Pancreas (tissue), 10 donors: ENCODE data around the gene SRPK2. TPM values are rescaled to one million over a fixed set of nuclear protein-coding genes. Genes with fewer than 3 reads are reported as not detected.

Experiments
- ATAC-seq, 4 donors: fragments of 200-7000 bp; cut with Tn5 transposase; one replicate each; pipeline versions ENCODE4 v1.8.0 to v1.9.1; 2020; ENCODE audit warnings: mild to moderate bottlenecking in 4 of 4, moderate library complexity in 4 of 4
- DNase-seq, 6 donors: peaks; one replicate each; pipeline ENCODE4 v3.0.0-alpha.2; 2020
- FAIRE-seq: peaks from 2 replicates; lab custom pipeline; 2012; peaks lifted over from hg19 to GRCh38; lab: Jason Lieb, UNC
- H3K27ac ChIP-seq, 4 donors: fragments of 200-600 bp; sonication (generic); 1 replicate in 3 of 4; 2 replicates in 1 of 4; pipeline versions ENCODE4 v1.5.0 to v1.8.0; 2020
- H3K27me3 ChIP-seq, 4 donors: fragments of 200-600 bp; one replicate each; pipeline ENCODE4 v1.8.0; 2021
- H3K36me3 ChIP-seq, 3 donors: fragments of 200-600 bp; sonication (generic) in 1 of 3; one replicate each; pipeline versions ENCODE4 v1.5.0 to v1.8.0; 2020 to 2021
- H3K4me1 ChIP-seq, 3 donors: fragments of 200-600 bp; one replicate each; pipeline ENCODE4 v1.8.0; 2021
- H3K4me3 ChIP-seq, 4 donors: fragments of 200-600 bp; sonication (generic) in 2 of 4; one replicate each; pipeline versions ENCODE4 v1.5.0 to v1.8.0; 2020 to 2021
- H3K9me3 ChIP-seq, 4 donors: fragments of 200-600 bp; one replicate each; pipeline ENCODE4 v1.8.0; 2021
- whole genome bisulfite sequencing, 2 donors: extraction: QIAGEN DNeasy Blood & Tissue Kit; methylation state at CpG; one replicate each; pipeline ENCODE4 v1.1.7; 2013; 5-methylcytosine and 5-hydroxymethylcytosine counted together
- intact Hi-C, 3 donors: fragments of 100-400 bp; cut with DNase I; formaldehyde crosslinking; loops; one replicate each; pipeline versions ENCODE4 v1.11.1 to v1.14.2; 2022
- polyA plus RNA-seq, 2 donors: library from polyadenylated mRNA; stranded (reverse); fragments of 200-250 nt; gene quantifications; one replicate each; pipeline ENCODE4 v1.2.3, GENCODE V29; 2013
- total RNA-seq, 6 donors: library from RNA; stranded (reverse); fragmentation: NEBNext Ultra II Directional in 4 of 6; extraction: Animal tissue kit (Norgen Biotek cat#: 25700) in 4 of 6; gene quantifications; one replicate each; pipeline versions ENCODE4 v1.2.1 to v1.2.4, GENCODE V29; 2021 to 2023
- TF ChIP-seq, protein P1 (sequence below), 4 donors: fragments of 200-600 bp; sonication (generic) in 3 of 4; IDR thresholded peaks; one replicate each; pipeline versions ENCODE4 v1.5.0 to v1.8.0; 2021; ENCODE audit warnings: antibody characterized with exemption in 4 of 4
- donor health status: healthy with polysubstance abuse.
- donor health status: DM: no; HTN: no; CAD: no; lungs with moderate emphysema.
- donor health status: DM: no; HTN: no; CAD: no.
- donor health status: control.
- donor health status: control.
- donor health status: Bipolar disorder and iron deficiency.
- donor health status: DM: yes; HTN: yes; CAD: no.
- donor health status: DM: no; HTN: no; CAD: no.
- donor health status: DM: no; HTN: no; CAD: no.
- donor health status: DM: yes; HTN: yes; CAD: no.

SRPK2 gene
- total and polyA plus RNA-seq, 8 donors: 6.5 to 27.4 (median 16.4) TPM

DNA sequence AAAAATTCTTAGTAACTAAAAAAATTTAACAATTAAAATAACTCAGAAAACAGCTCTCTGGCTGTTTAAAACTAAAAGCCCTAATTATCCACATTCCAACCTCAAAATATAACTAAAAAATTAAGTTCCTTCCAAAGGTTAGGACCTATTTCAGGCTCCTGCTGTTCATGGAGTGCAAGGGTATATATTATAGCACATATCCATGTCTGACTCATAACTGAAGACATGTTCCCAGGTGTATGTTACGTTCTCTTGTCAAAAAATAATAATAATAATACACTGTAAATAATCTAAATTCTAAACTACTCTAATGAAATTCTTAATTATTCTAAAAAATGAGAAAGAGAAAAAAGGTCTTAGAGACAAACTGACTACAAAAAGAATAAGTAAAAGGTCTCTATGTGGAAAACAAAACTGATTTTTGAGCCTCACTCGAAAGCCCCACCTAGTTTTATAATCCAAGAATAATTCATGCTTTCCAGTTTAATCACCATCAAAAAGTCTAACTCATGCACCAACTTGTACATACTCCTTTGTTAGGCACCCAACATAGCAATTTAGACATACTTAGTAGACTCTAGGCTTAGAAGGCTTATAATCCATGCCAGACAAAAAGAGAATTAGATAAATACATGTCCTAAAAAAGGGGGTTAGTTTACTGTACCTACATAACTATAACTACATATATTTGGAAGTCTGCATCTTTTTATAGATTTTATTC, 203.3 kb downstream of the SRPK2 start:
- no peak for FAIRE-seq
- no peak for ATAC-seq

DNA sequence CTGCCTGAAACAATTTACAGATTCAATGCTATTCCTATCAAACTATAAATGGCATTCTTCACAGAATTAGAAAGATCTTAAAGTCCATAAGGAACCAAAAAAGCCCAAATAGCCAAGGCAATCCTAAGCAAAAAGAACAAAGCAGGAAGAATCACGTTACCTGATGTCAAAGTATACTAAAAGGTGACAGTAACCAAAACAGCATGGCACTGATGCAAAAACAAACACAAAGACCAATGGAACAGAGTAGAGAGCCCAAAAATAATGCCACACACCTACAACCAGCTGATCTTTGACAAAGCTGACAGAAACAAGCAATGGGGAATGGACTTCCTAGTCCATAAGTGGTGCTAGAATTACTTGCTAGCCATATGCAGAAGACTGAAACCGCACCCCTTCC, 208.7 kb downstream of the SRPK2 start:
- no peak for FAIRE-seq
- Histone ChIP-seq H3K36me3 (no peaks in the 10 kb centered on the region), H3K27ac (no peak overlapping the region), H3K4me1 (peaks cover under 1 to 5% (median 3%) of the 10 kb centered on the region in 3 donors), H3K9me3 (no peaks in the 10 kb centered on the region), H3K4me3 (no peak overlapping the region), H3K27me3 (no peaks in the 10 kb centered on the region)
- ATAC-seq: no peak
- WGBS, 2 donors: 96 to 98% methylated on average over 2 of the region's 2 CpGs
- intact Hi-C loops: no loop called here
- DNase-seq: no peak
- TF ChIP-seq, protein P1, sequence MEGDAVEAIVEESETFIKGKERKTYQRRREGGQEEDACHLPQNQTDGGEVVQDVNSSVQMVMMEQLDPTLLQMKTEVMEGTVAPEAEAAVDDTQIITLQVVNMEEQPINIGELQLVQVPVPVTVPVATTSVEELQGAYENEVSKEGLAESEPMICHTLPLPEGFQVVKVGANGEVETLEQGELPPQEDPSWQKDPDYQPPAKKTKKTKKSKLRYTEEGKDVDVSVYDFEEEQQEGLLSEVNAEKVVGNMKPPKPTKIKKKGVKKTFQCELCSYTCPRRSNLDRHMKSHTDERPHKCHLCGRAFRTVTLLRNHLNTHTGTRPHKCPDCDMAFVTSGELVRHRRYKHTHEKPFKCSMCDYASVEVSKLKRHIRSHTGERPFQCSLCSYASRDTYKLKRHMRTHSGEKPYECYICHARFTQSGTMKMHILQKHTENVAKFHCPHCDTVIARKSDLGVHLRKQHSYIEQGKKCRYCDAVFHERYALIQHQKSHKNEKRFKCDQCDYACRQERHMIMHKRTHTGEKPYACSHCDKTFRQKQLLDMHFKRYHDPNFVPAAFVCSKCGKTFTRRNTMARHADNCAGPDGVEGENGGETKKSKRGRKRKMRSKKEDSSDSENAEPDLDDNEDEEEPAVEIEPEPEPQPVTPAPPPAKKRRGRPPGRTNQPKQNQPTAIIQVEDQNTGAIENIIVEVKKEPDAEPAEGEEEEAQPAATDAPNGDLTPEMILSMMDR (IDR thresholded peaks at IDR 0.05): no peak

More for the DNA sequence above, 203.3 kb downstream of the SRPK2 start:
- no peak overlapping the region for H3K4me3 ChIP-seq
- H3K27me3 ChIP-seq: no peaks in the 10 kb centered on the region
- intact Hi-C loops: no loop called here
- H3K27ac ChIP-seq: no peak overlapping the region
- 94 to 96% methylated on average over 2 of the region's 2 CpGs for WGBS, 2 donors
- H3K36me3 ChIP-seq: no peaks in the 10 kb centered on the region
- TF ChIP-seq, protein P1 (IDR thresholded peaks at IDR 0.05): no peak
- peaks cover 12 to 20% (median 20%) of the 10 kb centered on the region in 3 donors for H3K4me1 ChIP-seq
- no peak for DNase-seq
- H3K9me3 ChIP-seq: no peaks in the 10 kb centered on the region

DNA sequence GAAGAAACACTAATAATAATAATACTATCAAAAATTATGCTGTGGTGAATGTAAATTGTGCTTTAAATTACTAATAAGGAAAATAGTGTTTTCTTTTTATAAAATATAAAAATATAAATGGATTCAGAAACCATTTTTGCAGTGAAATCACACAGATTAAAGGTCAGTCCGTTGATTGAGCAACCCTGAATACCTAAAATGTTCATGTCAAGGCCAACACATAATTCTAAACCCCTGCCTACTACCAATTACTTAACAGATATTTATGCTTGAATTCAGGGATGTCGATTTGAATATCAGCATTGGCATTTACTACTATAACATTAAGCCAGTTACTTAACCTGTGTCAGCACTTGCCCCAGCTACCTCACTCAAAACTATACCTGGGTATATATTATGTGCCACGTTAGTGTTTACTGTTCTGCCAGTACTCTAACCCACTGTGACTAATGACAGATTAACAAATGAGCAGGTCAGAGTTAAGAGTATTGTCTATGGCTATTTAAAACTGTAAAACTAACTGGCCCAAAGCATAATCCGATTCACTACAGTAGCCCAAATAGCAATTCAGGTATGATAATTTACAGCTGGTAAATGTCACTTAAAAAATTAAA, 209.7 kb downstream of the SRPK2 start:
- DNase-seq: no peak
- TF ChIP-seq, protein P1 (IDR thresholded peaks at IDR 0.05): no peak
- intact Hi-C loops: no loop called here
- Histone ChIP-seq H3K4me1 (peaks cover 6 to 11% (median 10%) of the 10 kb centered on the region in 3 donors), H3K36me3 (no peaks in the 10 kb centered on the region), H3K27me3 (no peaks in the 10 kb centered on the region), H3K4me3 (no peak overlapping the region), H3K9me3 (no peaks in the 10 kb centered on the region), H3K27ac (no peak overlapping the region)
- 38 to 40% methylated on average over 4 of the region's 4 CpGs for WGBS, 2 donors
- no peak for FAIRE-seq
- ATAC-seq: peak in 2 of 4 donors; percentile 24 to 40

DNA sequence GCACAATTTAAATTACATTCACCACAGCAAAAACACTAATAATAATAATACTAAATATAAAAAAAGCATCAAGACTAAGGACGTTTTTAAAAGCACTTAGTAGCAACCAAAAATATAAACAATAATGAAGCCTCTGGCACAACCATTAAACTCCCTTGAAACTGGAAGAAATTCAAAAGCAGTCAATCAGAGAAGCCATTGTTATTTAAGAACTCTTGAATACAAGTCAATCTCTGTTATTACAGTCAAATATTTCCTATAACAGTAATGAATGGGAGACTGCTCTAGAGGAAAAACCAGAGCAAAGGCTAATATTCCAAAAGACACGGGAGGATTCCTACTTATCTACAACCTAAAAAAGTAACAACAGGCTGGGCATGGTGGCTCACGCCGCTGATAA, 210.5 kb downstream of the SRPK2 start:
- Histone ChIP-seq H3K4me1 (peaks cover 11% of the 10 kb centered on the region in 3 donors), H3K27ac (no peak overlapping the region), H3K9me3 (no peaks in the 10 kb centered on the region), H3K27me3 (no peaks in the 10 kb centered on the region), H3K4me3 (no peak overlapping the region), H3K36me3 (no peaks in the 10 kb centered on the region)
- TF ChIP-seq, protein P1 (IDR thresholded peaks at IDR 0.05): no peak
- FAIRE-seq (no peak), ATAC-seq (no peak), DNase-seq (no peak)
- intact Hi-C loops: no loop called here
- WGBS, 2 donors: 61 to 71% methylated on average over 4 of the region's 4 CpGs

DNA sequence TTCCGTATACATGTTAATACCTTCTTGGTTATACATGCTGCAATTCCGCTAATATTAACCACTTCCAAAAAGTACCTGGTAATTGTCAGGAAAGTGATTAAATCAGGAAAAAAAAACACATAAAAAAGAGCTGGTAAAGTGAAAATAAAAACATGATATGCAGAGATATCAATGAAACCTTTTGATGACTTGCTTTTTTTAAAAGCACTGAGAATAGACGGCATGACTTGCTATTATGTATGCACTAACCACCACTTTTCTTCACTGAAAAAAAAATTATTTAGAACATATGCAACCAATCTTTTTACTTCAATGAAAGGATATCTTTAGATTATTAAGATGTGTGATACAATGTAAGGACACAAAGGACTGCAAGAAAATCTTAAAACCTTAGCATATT, 211.7 kb downstream of the SRPK2 start:
- Histone ChIP-seq H3K27ac (no peak overlapping the region), H3K4me1 (peaks cover 6 to 11% (median 11%) of the 10 kb centered on the region in 3 donors), H3K9me3 (no peaks in the 10 kb centered on the region), H3K36me3 (no peaks in the 10 kb centered on the region), H3K27me3 (no peaks in the 10 kb centered on the region), H3K4me3 (no peak overlapping the region)
- ATAC-seq: no peak
- FAIRE-seq: no peak
- DNase-seq: no peak
- 90 to 93% methylated on average over 3 of the region's 3 CpGs for WGBS, 2 donors
- TF ChIP-seq, protein P1 (IDR thresholded peaks at IDR 0.05): no peak
- intact Hi-C loops: no loop called here
